OCI-LY3 (cell line): Measurements from ENCODE around the gene SOCS7.

ENCODE experiments used
- H2AFZ ChIP-seq: fragments of 200-600, 300-600 bp; shearing (Covaris generic); 2 replicates; pipeline ENCODE4 v1.6.0; 2014; ENCODE audit warnings: antibody characterized with exemption, low read depth, low read length
- H3K27ac ChIP-seq: fragments of 200-600, 300-600 bp; sonication (generic); 2 replicates; pipeline ENCODE4 v1.5.1; 2014; ENCODE audit warnings: mild to moderate bottlenecking, low read length, moderate library complexity, mixed read lengths
- H3K27me3 ChIP-seq: fragments of 200-600, 300-600 bp; sonication (generic); 2 replicates; pipeline ENCODE4 v1.6.1; 2014; ENCODE audit warnings: low read depth, low read length, mixed read lengths
- H3K36me3 ChIP-seq: fragments of 200-600, 300-600 bp; sonication (generic); replicated peaks from 2 replicates; pipeline ENCODE3; 2014; ENCODE audit warnings: low read depth, low read length, mixed read lengths
- H3K4me1 ChIP-seq: fragments of 300-600, 200-600 bp; sonication (generic); 2 replicates; pipeline ENCODE4 v1.6.1; 2014; ENCODE audit warnings: low read length, mixed read lengths
- H3K4me2 ChIP-seq: fragments of 200-600, 300-600 bp; sonication (generic); 2 replicates; pipeline ENCODE4 v1.6.1; 2014; ENCODE audit warnings: low read length, mixed read lengths
- H3K4me3 ChIP-seq: fragments of 300-600, 200-600 bp; sonication (generic); 2 replicates; pipeline ENCODE4 v1.5.1; 2014; ENCODE audit warnings: antibody characterized with exemption, mild to moderate bottlenecking, low read length, moderate library complexity
- H3K79me2 ChIP-seq: fragments of 300-600, 200-600 bp; shearing (Covaris generic); 2 replicates; pipeline ENCODE4 v1.6.1; 2014; ENCODE audit warnings: mild to moderate bottlenecking, low read length, mixed read lengths
- H3K9ac ChIP-seq: fragments of 300-600, 200-600 bp; shearing (Covaris generic); 2 replicates; pipeline ENCODE4 v1.6.0; 2014; ENCODE audit warnings: mild to moderate bottlenecking, low read length, moderate library complexity
- H3K9me3 ChIP-seq: fragments of 200-600, 300-600 bp; shearing (Covaris generic); 2 replicates; pipeline ENCODE4 v1.6.1; 2014; ENCODE audit warnings: low read length, mixed read lengths; ENCODE audit not compliant: insufficient read depth
- H4K20me1 ChIP-seq: fragments of 200-600, 300-600 bp; sonication (generic); 2 replicates; pipeline ENCODE4 v1.6.1; 2016; ENCODE audit warnings: low read length, mixed read lengths; ENCODE audit not compliant: insufficient read depth
- CTCF ChIP-seq: fragments of 200-600, 300-600 bp; sonication (generic); IDR thresholded peaks from 2 replicates; pipeline ENCODE4 v1.5.1; 2014; ENCODE audit warnings: antibody characterized with exemption, low read length, low read depth
- EZH2phosphoT487 ChIP-seq: fragments of 200-600 bp; shearing (Covaris generic); IDR thresholded peaks from 2 replicates; pipeline ENCODE4 v1.6.1; 2018; ENCODE audit warnings: antibody characterized with exemption, mixed run types, low read depth

Gene SOCS7

GRCh38 chr17:38333635-38334295 lies 17.9 kb upstream of the SOCS7 start:
- H3K9ac ChIP-seq, result no peak overlapping the region
- H3K36me3 ChIP-seq, result no peaks in the 10 kb centered on the region
- no peak overlapping the region for H3K4me3 ChIP-seq
- H3K4me2 ChIP-seq, result no peak overlapping the region
- H3K27me3 ChIP-seq, result no peaks in the 10 kb centered on the region
- H2AFZ ChIP-seq, result no peak overlapping the region
- no peak overlapping the region for H3K27ac ChIP-seq
- no peaks in the 10 kb centered on the region for H3K79me2 ChIP-seq
- H3K9me3 ChIP-seq, result no peaks in the 10 kb centered on the region
- peak; percentile 85 for TF ChIP-seq CTCF
- TF ChIP-seq EZH2phosphoT487, result no peak
- no peaks in the 10 kb centered on the region for H4K20me1 ChIP-seq
- no peaks in the 10 kb centered on the region for H3K4me1 ChIP-seq

GRCh38 chr17:38334480-38335364 lies 16.9 kb upstream of the SOCS7 start:
- no peaks in the 10 kb centered on the region for H3K36me3 ChIP-seq
- no peaks in the 10 kb centered on the region for H4K20me1 ChIP-seq
- H3K79me2 ChIP-seq, result no peaks in the 10 kb centered on the region
- H3K27me3 ChIP-seq, result no peaks in the 10 kb centered on the region
- no peak for TF ChIP-seq EZH2phosphoT487
- TF ChIP-seq CTCF, result no peak
- no peaks in the 10 kb centered on the region for H3K9me3 ChIP-seq
- no peak overlapping the region for H3K27ac ChIP-seq
- H3K4me2 ChIP-seq, result no peak overlapping the region
- H3K4me3 ChIP-seq, result no peak overlapping the region
- H3K4me1 ChIP-seq, result no peaks in the 10 kb centered on the region
- no peak overlapping the region for H2AFZ ChIP-seq
- no peak overlapping the region for H3K9ac ChIP-seq

- H2AFZ ChIP-seq, result no peak overlapping the region
- H3K9ac ChIP-seq, result no peak overlapping the region
- no peaks in the 10 kb centered on the region for H4K20me1 ChIP-seq
- H3K4me1 ChIP-seq, result peaks cover 7% of the 10 kb centered on the region
- H3K4me2 ChIP-seq, result no peak overlapping the region
- no peaks in the 10 kb centered on the region for H3K79me2 ChIP-seq
- no peak for TF ChIP-seq CTCF
- TF ChIP-seq EZH2phosphoT487, result no peak
- no peak overlapping the region for H3K27ac ChIP-seq
- H3K9me3 ChIP-seq, result no peaks in the 10 kb centered on the region
- H3K4me3 ChIP-seq, result no peak overlapping the region
- no peaks in the 10 kb centered on the region for H3K27me3 ChIP-seq
- no peaks in the 10 kb centered on the region for H3K36me3 ChIP-seq
These were observed 14.8 kb upstream of the SOCS7 start for GRCh38 chr17:38336838-38337237.

GRCh38 chr17:38338053-38338452 lies 13.6 kb upstream of the SOCS7 start:
- H2AFZ ChIP-seq, result no peak overlapping the region
- no peaks in the 10 kb centered on the region for H3K36me3 ChIP-seq
- H3K4me2 ChIP-seq, result no peak overlapping the region
- no peak overlapping the region for H3K27ac ChIP-seq
- H4K20me1 ChIP-seq, result no peaks in the 10 kb centered on the region
- H3K4me1 ChIP-seq, result peaks cover 7% of the 10 kb centered on the region
- TF ChIP-seq CTCF, result no peak
- no peak for TF ChIP-seq EZH2phosphoT487
- no peak overlapping the region for H3K9ac ChIP-seq
- no peaks in the 10 kb centered on the region for H3K27me3 ChIP-seq
- no peaks in the 10 kb centered on the region for H3K79me2 ChIP-seq
- H3K9me3 ChIP-seq, result no peaks in the 10 kb centered on the region
- H3K4me3 ChIP-seq, result no peak overlapping the region
